Testis (tissue), 3 donors: ENCODE data around the gene PLXNB3. TPM values are rescaled to one million over a fixed set of nuclear protein-coding genes. Genes with fewer than 3 reads are reported as not detected.
A peak's percentile ranks its signal among the peaks of the same experiment; 100 is the strongest.

Experiments
- DNase-seq: peaks from one replicate; pipeline ENCODE4 v3.0.0-alpha.2; 2019
- H3K27ac ChIP-seq, 2 donors: fragments of 200-600 bp; sonication (generic); one replicate each; pipeline ENCODE4 v1.5.1; 2019
- H3K27me3 ChIP-seq: fragments of 200-600 bp; sonication (generic); one replicate; pipeline ENCODE4 v1.5.1; 2019
- H3K36me3 ChIP-seq: fragments of 200-600 bp; sonication (generic); one replicate; pipeline ENCODE4 v1.5.1; 2017; ENCODE audit warnings: low read depth; ENCODE audit errors: missing control alignments
- H3K4me1 ChIP-seq: fragments of 200-600 bp; sonication (generic); one replicate; pipeline ENCODE4 v1.5.1; 2019
- H3K4me3 ChIP-seq, 2 donors: fragments of 200-600 bp; sonication (generic); one replicate each; pipeline ENCODE4 v1.5.1; 2017 to 2019
- H3K9me3 ChIP-seq: fragments of 200-600 bp; sonication (generic); one replicate; pipeline ENCODE4 v1.5.1; 2017
- CTCF ChIP-seq, 3 experiments: fragments of 450-650 bp in 2 of 3; fragments of 200-600 bp in 1 of 3; sonication (generic) in 1 of 3; IDR thresholded peaks; one replicate each; pipeline ENCODE4 v1.5.1; 2016 to 2019; ENCODE audit warnings: antibody characterized with exemption in 3 of 3, mild to moderate bottlenecking in 2 of 3, moderate library complexity in 1 of 3
- POLR2A ChIP-seq: fragments of 450-650 bp; IDR thresholded peaks from one replicate; pipeline ENCODE4 v1.6.1; 2017; ENCODE audit warnings: antibody characterized with exemption, mild to moderate bottlenecking, moderate library complexity
- WGBS, 2 donors: methylation state at CpG; one replicate each; pipeline ENCODE4 v1.1.5; 2018; 5-methylcytosine and 5-hydroxymethylcytosine counted together
- intact Hi-C: fragments of 100-400 bp; cut with DNase I; formaldehyde crosslinking; loops from one replicate; pipeline ENCODE4 v1.15.1; 2023; ENCODE audit warnings: low total_unique reads
- polyA plus RNA-seq: library from polyadenylated mRNA; stranded (reverse); fragments of 350-450 nt; fragmentation: Illumina TruSeq; extraction: RNeasy Lipid Tissue Mini Kit (QIAGEN cat#74804); gene quantifications from one replicate; pipeline ENCODE4 v1.2.3, GENCODE V29; 2014; ENCODE audit warnings: low read depth, low replicate concordance; ENCODE audit not compliant: insufficient read depth
- total RNA-seq, 2 donors: library from RNA; depleted of rRNA; stranded (reverse); fragments of >200 nt; gene quantifications; one replicate each; pipeline ENCODE4 v1.2.3, GENCODE V29; 2016

Gene PLXNB3
- total and polyA plus RNA-seq, 3 donors from 2014 or later, result 28.0 to 57.9 (median 49.3) TPM

DNA sequence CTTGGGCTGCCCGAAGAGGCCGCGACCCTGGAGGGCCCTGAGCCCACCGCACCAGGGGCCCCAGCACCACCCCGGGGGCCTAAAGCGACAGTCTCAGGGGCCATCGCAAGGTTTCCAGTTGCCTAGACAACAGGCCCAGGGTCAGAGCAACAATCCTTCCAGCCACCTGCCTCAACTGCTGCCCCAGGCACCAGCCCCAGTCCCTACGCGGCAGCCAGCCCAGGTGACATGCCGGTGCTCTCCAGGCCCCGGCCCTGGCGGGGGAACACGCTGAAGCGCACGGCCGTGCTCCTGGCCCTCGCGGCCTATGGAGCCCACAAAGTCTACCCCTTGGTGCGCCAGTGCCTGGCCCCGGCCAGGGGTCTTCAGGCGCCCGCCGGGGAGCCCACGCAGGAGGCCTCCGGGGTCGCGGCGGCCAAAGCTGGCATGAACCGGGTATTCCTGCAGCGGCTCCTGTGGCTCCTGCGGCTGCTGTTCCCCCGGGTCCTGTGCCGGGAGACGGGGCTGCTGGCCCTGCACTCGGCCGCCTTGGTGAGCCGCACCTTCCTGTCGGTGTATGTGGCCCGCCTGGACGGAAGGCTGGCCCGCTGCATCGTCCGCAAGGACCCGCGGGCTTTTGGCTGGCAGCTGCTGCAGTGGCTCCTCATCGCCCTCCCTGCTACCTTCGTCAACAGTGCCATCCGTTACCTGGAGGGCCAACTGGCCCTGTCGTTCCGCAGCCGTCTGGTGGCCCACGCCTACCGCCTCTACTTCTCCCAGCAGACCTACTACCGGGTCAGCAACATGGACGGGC is 38.8 kb upstream of the PLXNB3 start:
- Histone ChIP-seq H3K4me1 (no peaks in the 10 kb centered on the region), H3K27me3 (no peaks in the 10 kb centered on the region), H3K9me3 (no peaks in the 10 kb centered on the region), H3K36me3 (no peaks in the 10 kb centered on the region), H3K4me3 (peak overlapping the region; percentile 61 to 79), H3K27ac (peak overlapping the region; percentile 72 to 82)
- no peak for TF ChIP-seq CTCF (IDR thresholded peaks at IDR 0.05)
- TF ChIP-seq POLR2A, result no peak
- WGBS, 2 donors, result 62% methylated on average over 13 of the region's 55 CpGs; no CpG with 5 or more reads in 1 of the 2 donors
- intact Hi-C loops, result loop anchor here (10.0 kb wide), 1 partner anchor 70 kb away; the partner anchor contains the start of genes IDH3G and SSR4
- no peak for DNase-seq

DNA sequence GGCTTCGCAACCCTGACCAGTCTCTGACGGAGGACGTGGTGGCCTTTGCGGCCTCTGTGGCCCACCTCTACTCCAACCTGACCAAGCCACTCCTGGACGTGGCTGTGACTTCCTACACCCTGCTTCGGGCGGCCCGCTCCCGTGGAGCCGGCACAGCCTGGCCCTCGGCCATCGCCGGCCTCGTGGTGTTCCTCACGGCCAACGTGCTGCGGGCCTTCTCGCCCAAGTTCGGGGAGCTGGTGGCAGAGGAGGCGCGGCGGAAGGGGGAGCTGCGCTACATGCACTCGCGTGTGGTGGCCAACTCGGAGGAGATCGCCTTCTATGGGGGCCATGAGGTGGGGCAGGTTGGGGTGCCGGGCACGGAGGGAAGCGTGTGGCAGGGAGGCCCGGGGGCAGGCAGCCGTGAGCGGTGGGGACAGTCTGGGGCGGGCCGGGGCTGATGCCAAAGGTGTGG is 38.2 kb upstream of the PLXNB3 start:
- Histone ChIP-seq H3K36me3 (no peaks in the 10 kb centered on the region), H3K9me3 (no peaks in the 10 kb centered on the region), H3K27me3 (no peaks in the 10 kb centered on the region), H3K27ac (peak overlapping the region; percentile 72 to 82), H3K4me3 (peak overlapping the region in 1 of 2 donors; percentile 79), H3K4me1 (no peaks in the 10 kb centered on the region)
- DNase-seq, result no peak
- no peak for TF ChIP-seq POLR2A
- TF ChIP-seq CTCF (IDR thresholded peaks at IDR 0.05), result no peak
- intact Hi-C loops, result loop anchor here (10.0 kb wide), 1 partner anchor 69 kb away; the partner anchor contains the start of genes IDH3G and SSR4
- 55 to 60% methylated on average over 4 to 20 of the region's 35 CpGs for WGBS, 2 donors

GRCh38 chrX:153726286-153727122 is 37.5 kb upstream of the PLXNB3 start:
- no peaks in the 10 kb centered on the region for H3K4me1 ChIP-seq
- no peaks in the 10 kb centered on the region for H3K9me3 ChIP-seq
- no peak for TF ChIP-seq CTCF (IDR thresholded peaks at IDR 0.05)
- TF ChIP-seq POLR2A, result no peak
- peak overlapping the region; percentile 72 to 82 for H3K27ac ChIP-seq
- no peaks in the 10 kb centered on the region for H3K36me3 ChIP-seq
- H3K4me3 ChIP-seq, result peak overlapping the region in 1 of 2 donors; percentile 79
- no peaks in the 10 kb centered on the region for H3K27me3 ChIP-seq
- intact Hi-C loops, result loop anchor here (10.0 kb wide), 1 partner anchor 68 kb away; the partner anchor contains the start of genes IDH3G and SSR4
- peak; percentile 62 for DNase-seq
- 29 to 47% methylated on average over 3 to 21 of the region's 35 CpGs for WGBS, 2 donors

GRCh38 chrX:153727123-153727931 is 36.7 kb upstream of the PLXNB3 start:
- H3K9me3 ChIP-seq, result no peaks in the 10 kb centered on the region
- TF ChIP-seq POLR2A, result no peak
- TF ChIP-seq CTCF (IDR thresholded peaks at IDR 0.05), result no peak
- H3K27ac ChIP-seq, result peak overlapping the region; percentile 18 to 82
- 29 to 82% methylated on average over 10 to 19 of the region's 23 CpGs for WGBS, 2 donors
- intact Hi-C loops, result loop anchor here (10.0 kb wide), 1 partner anchor 67 kb away; the partner anchor contains the start of genes IDH3G and SSR4
- H3K4me1 ChIP-seq, result no peaks in the 10 kb centered on the region
- no peaks in the 10 kb centered on the region for H3K27me3 ChIP-seq
- DNase-seq, result peak; percentile 67
- no peaks in the 10 kb centered on the region for H3K36me3 ChIP-seq
- peak overlapping the region in 1 of 2 donors; percentile 79 for H3K4me3 ChIP-seq
